K562 (cell line): Measurements from ENCODE around the gene MFAP1. TPM values are rescaled to one million over a fixed set of nuclear protein-coding genes. Genes with fewer than 3 reads are reported as not detected.

Source experiments
- CTCFL ChIP-seq: IDR thresholded peaks from 2 replicates; pipeline ENCODE4 v1.6.1; 2011; ENCODE audit warnings: borderline replicate concordance, low read depth, mild to moderate bottlenecking, moderate library complexity, low read length; ENCODE audit not compliant: insufficient read depth, poor library complexity, severe bottlenecking
- MGA ChIP-seq: fragments of 450-650 bp; IDR thresholded peaks from 2 replicates; pipeline ENCODE4 v1.6.1; 2016; ENCODE audit warnings: mild to moderate bottlenecking, moderate library complexity
- NFYB ChIP-seq: IDR thresholded peaks from 2 replicates; pipeline ENCODE4 v1.6.1; 2011; ENCODE audit warnings: mild to moderate bottlenecking, moderate library complexity; ENCODE audit not compliant: insufficient read length; ENCODE audit errors: extremely low read depth
- polyA plus RNA-seq, 8 experiments: library from polyadenylated mRNA; depleted of rRNA in 4 of 8; stranded (reverse) in 5 of 8; unstranded in 3 of 8; fragments of >200 nt; fragmentation: Nextera tagmentation in 2 of 8; fragmentation: Illumina TruSeq in 1 of 8; extraction: Ambion mirVana in 2 of 8; extraction: Trizol in 1 of 8; gene quantifications; 2 replicates each; pipeline versions ENCODE4 v1.2.1 to v1.2.3, GENCODE V29; 2011 to 2014; ENCODE audit warnings: inconsistent platforms in 1 of 8, missing spikeins in 1 of 8
- total RNA-seq, 7 experiments: library from RNA; depleted of rRNA in 6 of 7; stranded (reverse); fragments of >200 nt in 6 of 7; fragmentation: Illumina TruSeq in 2 of 7; extraction: Trizol in 2 of 7; gene quantifications; 2 replicates each; pipeline versions ENCODE4 v1.2.1 to v1.2.3, GENCODE V29; 2011 to 2021; ENCODE audit warnings: low replicate concordance in 1 of 7

Gene MFAP1
- total and polyA plus RNA-seq, 9 of the 15 experiments (the other 6 are each of a cell fraction or from before 2014, with no cell fraction given) = 34.9 to 64.1 (median 48.2) TPM

GRCh38 chr15:43777267-43777914, 47.1 kb downstream of the MFAP1 start (continued):
- TF ChIP-seq MGA (peak; percentile 75), CTCFL (peak; percentile 72), NFYB (no peak)
